ENCODE measurements around the gene ZNF195.

The ZNF195 gene

DNA sequence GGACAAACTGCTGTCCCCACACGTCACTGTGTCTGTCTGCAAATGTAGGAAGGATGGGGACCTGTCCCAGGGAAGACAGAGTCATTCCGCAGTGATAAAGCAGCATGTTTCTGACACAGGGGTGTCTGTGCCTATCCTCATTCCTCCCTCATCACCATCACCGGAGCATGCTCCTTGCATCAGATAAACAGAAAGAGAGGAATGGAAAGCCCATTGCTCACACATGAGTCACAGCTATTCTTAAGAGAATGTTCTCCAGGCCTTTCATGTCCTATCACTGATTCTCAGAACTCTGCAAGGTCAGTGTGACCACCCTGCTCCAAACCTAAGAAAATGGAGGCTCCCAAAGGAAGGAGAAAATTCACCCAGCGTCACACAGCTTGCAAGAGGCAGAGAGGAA lies 38.9 kb downstream of the ZNF195 start (continued):
- TF ChIP-seq, protein P1, sequence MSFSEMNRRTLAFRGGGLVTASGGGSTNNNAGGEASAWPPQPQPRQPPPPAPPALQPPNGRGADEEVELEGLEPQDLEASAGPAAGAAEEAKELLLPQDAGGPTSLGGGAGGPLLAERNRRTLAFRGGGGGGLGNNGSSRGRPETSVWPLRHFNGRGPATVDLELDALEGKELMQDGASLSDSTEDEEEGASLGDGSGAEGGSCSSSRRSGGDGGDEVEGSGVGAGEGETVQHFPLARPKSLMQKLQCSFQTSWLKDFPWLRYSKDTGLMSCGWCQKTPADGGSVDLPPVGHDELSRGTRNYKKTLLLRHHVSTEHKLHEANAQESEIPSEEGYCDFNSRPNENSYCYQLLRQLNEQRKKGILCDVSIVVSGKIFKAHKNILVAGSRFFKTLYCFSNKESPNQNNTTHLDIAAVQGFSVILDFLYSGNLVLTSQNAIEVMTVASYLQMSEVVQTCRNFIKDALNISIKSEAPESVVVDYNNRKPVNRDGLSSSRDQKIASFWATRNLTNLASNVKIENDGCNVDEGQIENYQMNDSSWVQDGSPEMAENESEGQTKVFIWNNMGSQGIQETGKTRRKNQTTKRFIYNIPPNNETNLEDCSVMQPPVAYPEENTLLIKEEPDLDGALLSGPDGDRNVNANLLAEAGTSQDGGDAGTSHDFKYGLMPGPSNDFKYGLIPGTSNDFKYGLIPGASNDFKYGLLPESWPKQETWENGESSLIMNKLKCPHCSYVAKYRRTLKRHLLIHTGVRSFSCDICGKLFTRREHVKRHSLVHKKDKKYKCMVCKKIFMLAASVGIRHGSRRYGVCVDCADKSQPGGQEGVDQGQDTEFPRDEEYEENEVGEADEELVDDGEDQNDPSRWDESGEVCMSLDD (tag by site-specific recombination; IDR thresholded peaks at IDR 0.05), result no peak
- TF ChIP-seq ZNF654 (tag by site-specific recombination; IDR thresholded peaks at IDR 0.05; ENCODE audit: low read depth) (no peak), ZBTB20 (tag by site-specific recombination; IDR thresholded peaks at IDR 0.05) (no peak), MYNN (tag by site-specific recombination; IDR thresholded peaks at IDR 0.05; ENCODE audit: borderline replicate concordance) (no peak), HOXA7 (CRISPR knock-in tag; IDR thresholded peaks at IDR 0.05; ENCODE audit: borderline replicate concordance) (no peak), ZNF677 (tag by site-specific recombination; IDR thresholded peaks at IDR 0.05) (no peak), SP2 (tag by site-specific recombination; IDR thresholded peaks at IDR 0.05) (no peak), ZNF707 (tag by site-specific recombination; IDR thresholded peaks at IDR 0.05) (no peak)

DNA sequence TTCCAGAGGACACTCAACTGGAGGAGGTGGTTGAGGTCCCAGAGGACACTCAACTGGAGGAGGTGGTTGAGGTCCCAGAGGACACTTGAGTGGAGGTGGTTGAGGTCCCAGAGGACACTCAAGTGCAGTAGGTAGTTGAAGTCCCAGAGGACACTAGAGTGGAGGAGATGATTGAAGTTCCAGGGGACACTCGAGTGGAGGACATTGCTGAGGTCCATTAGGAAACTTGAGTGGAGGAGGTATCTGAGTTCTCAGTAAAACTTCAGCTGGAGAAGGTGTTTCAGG lies 39.7 kb downstream of the ZNF195 start:
- no peaks in the 10 kb centered on the region for H3K9me3 ChIP-seq (ENCODE audit: control insufficient read depth, insufficient read depth, low read depth, low read length)
- no peaks in the 10 kb centered on the region for H3K4me1 ChIP-seq (ENCODE audit: control insufficient read depth, insufficient read depth, low read length)
- H3K27ac ChIP-seq (ENCODE audit: extremely low read depth, low read depth, low read length), result no peak overlapping the region
- ChIA-PET POLR2A (no interaction called here), CTCF (interaction anchor here (1.2 kb wide), 1 partner anchor 78 kb away, joined by 3 read pairs; no protein-coding TSS in a partner anchor)
- H3K4me3 ChIP-seq (ENCODE audit: low read depth, low read length), result no peak overlapping the region
- no peaks in the 10 kb centered on the region for H3K36me3 ChIP-seq (ENCODE audit: control insufficient read depth in 2 of 2, insufficient read depth in 1 of 2, low read length in 2 of 2)
- no peak for TF ChIP-seq ZNF830 (tag by site-specific recombination; IDR thresholded peaks at IDR 0.05; ENCODE audit: low read depth)
- TF ChIP-seq, protein P2, sequence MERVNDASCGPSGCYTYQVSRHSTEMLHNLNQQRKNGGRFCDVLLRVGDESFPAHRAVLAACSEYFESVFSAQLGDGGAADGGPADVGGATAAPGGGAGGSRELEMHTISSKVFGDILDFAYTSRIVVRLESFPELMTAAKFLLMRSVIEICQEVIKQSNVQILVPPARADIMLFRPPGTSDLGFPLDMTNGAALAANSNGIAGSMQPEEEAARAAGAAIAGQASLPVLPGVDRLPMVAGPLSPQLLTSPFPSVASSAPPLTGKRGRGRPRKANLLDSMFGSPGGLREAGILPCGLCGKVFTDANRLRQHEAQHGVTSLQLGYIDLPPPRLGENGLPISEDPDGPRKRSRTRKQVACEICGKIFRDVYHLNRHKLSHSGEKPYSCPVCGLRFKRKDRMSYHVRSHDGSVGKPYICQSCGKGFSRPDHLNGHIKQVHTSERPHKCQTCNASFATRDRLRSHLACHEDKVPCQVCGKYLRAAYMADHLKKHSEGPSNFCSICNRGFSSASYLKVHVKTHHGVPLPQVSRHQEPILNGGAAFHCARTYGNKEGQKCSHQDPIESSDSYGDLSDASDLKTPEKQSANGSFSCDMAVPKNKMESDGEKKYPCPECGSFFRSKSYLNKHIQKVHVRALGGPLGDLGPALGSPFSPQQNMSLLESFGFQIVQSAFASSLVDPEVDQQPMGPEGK (tag by site-specific recombination; IDR thresholded peaks at IDR 0.05), result no peak
- no peak for TF ChIP-seq ZNF24 (tag by site-specific recombination; IDR thresholded peaks at IDR 0.05)
- TF ChIP-seq, protein P3, sequence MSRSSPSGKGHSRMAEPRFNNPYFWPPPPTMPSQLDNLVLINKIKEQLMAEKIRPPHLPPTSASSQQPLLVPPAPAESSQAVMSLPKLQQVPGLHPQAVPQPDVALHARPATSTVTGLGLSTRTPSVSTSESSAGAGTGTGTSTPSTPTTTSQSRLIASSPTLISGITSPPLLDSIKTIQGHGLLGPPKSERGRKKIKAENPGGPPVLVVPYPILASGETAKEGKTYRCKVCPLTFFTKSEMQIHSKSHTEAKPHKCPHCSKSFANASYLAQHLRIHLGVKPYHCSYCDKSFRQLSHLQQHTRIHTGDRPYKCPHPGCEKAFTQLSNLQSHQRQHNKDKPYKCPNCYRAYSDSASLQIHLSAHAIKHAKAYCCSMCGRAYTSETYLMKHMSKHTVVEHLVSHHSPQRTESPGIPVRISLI (tag by site-specific recombination; IDR thresholded peaks at IDR 0.05), result no peak
- TF ChIP-seq, protein P4, sequence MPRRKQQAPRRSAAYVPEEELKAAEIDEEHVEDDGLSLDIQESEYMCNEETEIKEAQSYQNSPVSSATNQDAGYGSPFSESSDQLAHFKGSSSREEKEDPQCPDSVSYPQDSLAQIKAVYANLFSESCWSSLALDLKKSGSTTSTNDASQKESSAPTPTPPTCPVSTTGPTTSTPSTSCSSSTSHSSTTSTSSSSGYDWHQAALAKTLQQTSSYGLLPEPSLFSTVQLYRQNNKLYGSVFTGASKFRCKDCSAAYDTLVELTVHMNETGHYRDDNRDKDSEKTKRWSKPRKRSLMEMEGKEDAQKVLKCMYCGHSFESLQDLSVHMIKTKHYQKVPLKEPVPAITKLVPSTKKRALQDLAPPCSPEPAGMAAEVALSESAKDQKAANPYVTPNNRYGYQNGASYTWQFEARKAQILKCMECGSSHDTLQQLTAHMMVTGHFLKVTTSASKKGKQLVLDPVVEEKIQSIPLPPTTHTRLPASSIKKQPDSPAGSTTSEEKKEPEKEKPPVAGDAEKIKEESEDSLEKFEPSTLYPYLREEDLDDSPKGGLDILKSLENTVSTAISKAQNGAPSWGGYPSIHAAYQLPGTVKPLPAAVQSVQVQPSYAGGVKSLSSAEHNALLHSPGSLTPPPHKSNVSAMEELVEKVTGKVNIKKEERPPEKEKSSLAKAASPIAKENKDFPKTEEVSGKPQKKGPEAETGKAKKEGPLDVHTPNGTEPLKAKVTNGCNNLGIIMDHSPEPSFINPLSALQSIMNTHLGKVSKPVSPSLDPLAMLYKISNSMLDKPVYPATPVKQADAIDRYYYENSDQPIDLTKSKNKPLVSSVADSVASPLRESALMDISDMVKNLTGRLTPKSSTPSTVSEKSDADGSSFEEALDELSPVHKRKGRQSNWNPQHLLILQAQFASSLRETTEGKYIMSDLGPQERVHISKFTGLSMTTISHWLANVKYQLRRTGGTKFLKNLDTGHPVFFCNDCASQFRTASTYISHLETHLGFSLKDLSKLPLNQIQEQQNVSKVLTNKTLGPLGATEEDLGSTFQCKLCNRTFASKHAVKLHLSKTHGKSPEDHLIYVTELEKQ (tag by site-specific recombination; IDR thresholded peaks at IDR 0.05; ENCODE audit: borderline replicate concordance), result no peak
- TF ChIP-seq, protein P5, sequence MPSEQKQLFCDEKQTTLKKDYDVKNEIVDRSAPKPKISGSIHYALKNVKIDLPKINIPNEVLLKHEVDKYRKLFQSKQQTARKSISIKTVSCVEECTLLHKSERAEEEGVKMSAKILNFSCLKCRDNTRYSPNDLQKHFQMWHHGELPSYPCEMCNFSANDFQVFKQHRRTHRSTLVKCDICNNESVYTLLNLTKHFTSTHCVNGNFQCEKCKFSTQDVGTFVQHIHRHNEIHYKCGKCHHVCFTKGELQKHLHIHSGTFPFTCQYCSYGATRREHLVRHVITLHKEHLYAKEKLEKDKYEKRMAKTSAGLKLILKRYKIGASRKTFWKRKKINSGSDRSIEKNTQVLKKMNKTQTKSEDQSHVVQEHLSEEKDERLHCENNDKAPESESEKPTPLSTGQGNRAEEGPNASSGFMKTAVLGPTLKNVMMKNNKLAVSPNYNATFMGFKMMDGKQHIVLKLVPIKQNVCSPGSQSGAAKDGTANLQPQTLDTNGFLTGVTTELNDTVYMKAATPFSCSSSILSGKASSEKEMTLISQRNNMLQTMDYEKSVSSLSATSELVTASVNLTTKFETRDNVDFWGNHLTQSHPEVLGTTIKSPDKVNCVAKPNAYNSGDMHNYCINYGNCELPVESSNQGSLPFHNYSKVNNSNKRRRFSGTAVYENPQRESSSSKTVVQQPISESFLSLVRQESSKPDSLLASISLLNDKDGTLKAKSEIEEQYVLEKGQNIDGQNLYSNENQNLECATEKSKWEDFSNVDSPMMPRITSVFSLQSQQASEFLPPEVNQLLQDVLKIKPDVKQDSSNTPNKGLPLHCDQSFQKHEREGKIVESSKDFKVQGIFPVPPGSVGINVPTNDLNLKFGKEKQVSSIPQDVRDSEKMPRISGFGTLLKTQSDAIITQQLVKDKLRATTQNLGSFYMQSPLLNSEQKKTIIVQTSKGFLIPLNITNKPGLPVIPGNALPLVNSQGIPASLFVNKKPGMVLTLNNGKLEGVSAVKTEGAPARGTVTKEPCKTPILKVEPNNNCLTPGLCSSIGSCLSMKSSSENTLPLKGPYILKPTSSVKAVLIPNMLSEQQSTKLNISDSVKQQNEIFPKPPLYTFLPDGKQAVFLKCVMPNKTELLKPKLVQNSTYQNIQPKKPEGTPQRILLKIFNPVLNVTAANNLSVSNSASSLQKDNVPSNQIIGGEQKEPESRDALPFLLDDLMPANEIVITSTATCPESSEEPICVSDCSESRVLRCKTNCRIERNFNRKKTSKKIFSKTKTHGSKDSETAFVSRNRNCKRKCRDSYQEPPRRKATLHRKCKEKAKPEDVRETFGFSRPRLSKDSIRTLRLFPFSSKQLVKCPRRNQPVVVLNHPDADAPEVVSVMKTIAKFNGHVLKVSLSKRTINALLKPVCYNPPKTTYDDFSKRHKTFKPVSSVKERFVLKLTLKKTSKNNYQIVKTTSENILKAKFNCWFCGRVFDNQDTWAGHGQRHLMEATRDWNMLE (tag by site-specific recombination; conservative IDR thresholded peaks at IDR 0.05; ENCODE audit: low read depth), result no peak
- TF ChIP-seq, protein P6, sequence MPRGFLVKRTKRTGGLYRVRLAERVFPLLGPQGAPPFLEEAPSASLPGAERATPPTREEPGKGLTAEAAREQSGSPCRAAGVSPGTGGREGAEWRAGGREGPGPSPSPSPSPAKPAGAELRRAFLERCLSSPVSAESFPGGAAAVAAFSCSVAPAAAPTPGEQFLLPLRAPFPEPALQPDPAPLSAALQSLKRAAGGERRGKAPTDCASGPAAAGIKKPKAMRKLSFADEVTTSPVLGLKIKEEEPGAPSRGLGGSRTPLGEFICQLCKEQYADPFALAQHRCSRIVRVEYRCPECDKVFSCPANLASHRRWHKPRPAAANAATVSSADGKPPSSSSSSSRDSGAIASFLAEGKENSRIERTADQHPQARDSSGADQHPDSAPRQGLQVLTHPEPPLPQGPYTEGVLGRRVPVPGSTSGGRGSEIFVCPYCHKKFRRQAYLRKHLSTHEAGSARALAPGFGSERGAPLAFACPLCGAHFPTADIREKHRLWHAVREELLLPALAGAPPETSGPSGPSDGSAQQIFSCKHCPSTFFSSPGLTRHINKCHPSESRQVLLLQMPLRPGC (tag by site-specific recombination; IDR thresholded peaks at IDR 0.05), result no peak
- TF ChIP-seq ZNF138 (tag by site-specific recombination; IDR thresholded peaks at IDR 0.05; ENCODE audit: borderline replicate concordance), result no peak
- no peak for TF ChIP-seq ZNF658 (tag by site-specific recombination; IDR thresholded peaks at IDR 0.05)
- TF ChIP-seq KLF8 (tag by site-specific recombination; IDR thresholded peaks at IDR 0.05), result no peak
- TF ChIP-seq ZNF133 (tag by site-specific recombination; IDR thresholded peaks at IDR 0.05), result no peak
- TF ChIP-seq ZNF202 (tag by site-specific recombination; IDR thresholded peaks at IDR 0.05; ENCODE audit: borderline replicate concordance), result no peak
- no peak for TF ChIP-seq ZNF416 (tag by site-specific recombination; IDR thresholded peaks at IDR 0.05)
- no peak for TF ChIP-seq ZNF391 (tag by site-specific recombination; IDR thresholded peaks at IDR 0.05; ENCODE audit: borderline replicate concordance, low read depth)
